Fibroblast of lung (primary cell): ENCODE results near the gene TM2D1. TPM values are rescaled to one million over a fixed set of nuclear protein-coding genes. Genes with fewer than 3 reads are reported as not detected.

Experiments
- DNase-seq, 2 donors: peaks; one replicate each; pipeline versions ENCODE4 v3.0.0 to v3.0.0-alpha.2; 2010; ENCODE audit warnings: low read depth in 2 of 2
- H2AFZ ChIP-seq: 2 replicates; pipeline ENCODE4 v1.5.1; 2012; ENCODE audit warnings: low read length, control low read depth, inconsistent platforms
- H3K27ac ChIP-seq: 2 replicates; pipeline ENCODE4 v1.5.1; 2011; ENCODE audit warnings: low read length, control low read depth; ENCODE audit not compliant: insufficient read depth
- H3K27me3 ChIP-seq: 2 replicates; pipeline ENCODE4 v1.5.1; 2011; ENCODE audit warnings: mild to moderate bottlenecking, low read length; ENCODE audit not compliant: control insufficient read depth, insufficient read depth
- H3K36me3 ChIP-seq: 2 replicates; pipeline ENCODE4 v1.5.1; 2011; ENCODE audit warnings: low read length; ENCODE audit not compliant: control insufficient read depth, insufficient read depth
- H3K4me1 ChIP-seq: 2 replicates; pipeline ENCODE4 v1.5.1; 2011; ENCODE audit warnings: low read length; ENCODE audit not compliant: control insufficient read depth, insufficient read depth; ENCODE audit errors: extremely low read depth
- H3K4me2 ChIP-seq: 2 replicates; pipeline ENCODE4 v1.5.1; 2011; ENCODE audit warnings: low read length, control low read depth; ENCODE audit not compliant: insufficient read depth; ENCODE audit errors: extremely low read depth
- H3K4me3 ChIP-seq, 4 experiments: fragments of 200-600 bp in 1 of 4; sonication (generic) in 1 of 4; replicated peaks in 1 of 4; 2 replicates each; pipeline ENCODE4 v1.5.1; 2011 to 2016; ENCODE audit warnings: low read length in 4 of 4, low read depth in 3 of 4, mild to moderate bottlenecking in 3 of 4, control low read depth in 2 of 4, inconsistent platforms in 1 of 4, mixed read lengths in 1 of 4; ENCODE audit not compliant: insufficient read depth in 1 of 4; ENCODE audit errors: control extremely low read depth in 1 of 4
- H3K79me2 ChIP-seq: 2 replicates; pipeline ENCODE4 v1.5.1; 2012; ENCODE audit warnings: mild to moderate bottlenecking, low read length, inconsistent platforms; ENCODE audit not compliant: control insufficient read depth, insufficient read depth
- H3K9ac ChIP-seq: 2 replicates; pipeline ENCODE4 v1.5.1; 2011; ENCODE audit warnings: mild to moderate bottlenecking, low read length, control low read depth; ENCODE audit not compliant: insufficient read depth
- H3K9me3 ChIP-seq: 2 replicates; pipeline ENCODE4 v1.5.1; 2012; ENCODE audit warnings: low read depth, low read length; ENCODE audit not compliant: control insufficient read depth, insufficient read depth
- H4K20me1 ChIP-seq: 2 replicates; pipeline ENCODE4 v1.5.1; 2011; ENCODE audit warnings: low read length; ENCODE audit not compliant: control insufficient read depth, insufficient read depth; ENCODE audit errors: extremely low read depth
- EZH2 ChIP-seq: IDR thresholded peaks from 2 replicates; pipeline ENCODE4 v1.5.1; 2012; ENCODE audit warnings: low read length, control low read depth, mild to moderate bottlenecking; ENCODE audit errors: missing control alignments
- polyA plus RNA-seq, 2 donors: library from polyadenylated mRNA; depleted of rRNA in 1 of 2; stranded (reverse) in 1 of 2; unstranded in 1 of 2; fragments of >200 nt; gene quantifications; 2 replicates each; pipeline ENCODE4 v1.2.1, GENCODE V29; 2011 to 2012; ENCODE audit warnings: missing spikeins in 1 of 2
- total RNA-seq: library from RNA; depleted of rRNA; stranded (reverse); fragments of >200 nt; gene quantifications from 2 replicates; pipeline ENCODE4 v1.2.1, GENCODE V29; 2014
- TF ChIP-seq, protein P1 (sequence below), 2 donors: IDR thresholded peaks in 1 of 2; conservative IDR thresholded peaks in 1 of 2; 1 replicate in 1 of 2; 2 replicates in 1 of 2; pipeline ENCODE4 v1.5.1; 2011 to 2012; ENCODE audit warnings: low read length in 2 of 2, control low read depth in 1 of 2, inconsistent platforms in 1 of 2, low read depth in 1 of 2, mild to moderate bottlenecking in 1 of 2

Gene TM2D1
- total and polyA plus RNA-seq, 2 donors (not counting 1 experiment from before 2014, with no cell fraction given), result 58.6 to 82.0 TPM

DNA sequence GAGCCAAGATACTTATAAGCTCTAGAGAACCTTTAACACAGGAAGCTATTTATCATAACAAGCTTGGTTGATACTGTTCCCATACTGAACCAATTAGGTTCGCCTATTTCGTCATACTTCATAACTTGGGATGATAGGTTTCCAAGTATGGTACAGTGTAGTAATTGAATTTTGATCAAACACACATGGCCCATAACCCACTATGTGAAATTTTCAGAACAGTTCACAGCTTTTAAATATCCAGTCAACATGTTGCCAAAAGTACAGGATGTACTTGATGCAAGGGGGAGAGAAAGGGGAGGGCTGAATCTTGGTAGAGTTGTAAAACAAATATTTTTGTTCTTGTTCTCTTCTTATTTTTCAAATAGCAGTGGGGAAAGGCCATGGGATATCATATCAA is 86.6 kb downstream of the TM2D1 start:
- Histone ChIP-seq H3K4me2 (no peak overlapping the region), H3K9ac (no peak overlapping the region), H3K79me2 (no peaks in the 10 kb centered on the region), H3K9me3 (no peaks in the 10 kb centered on the region), H4K20me1 (no peaks in the 10 kb centered on the region), H3K27me3 (no peaks in the 10 kb centered on the region), H3K36me3 (no peaks in the 10 kb centered on the region), H3K27ac (no peak overlapping the region), H3K4me1 (no peaks in the 10 kb centered on the region), H3K4me3 (no peak overlapping the region), H2AFZ (no peak overlapping the region)
- peak in 1 of 2 donors; percentile 96 for DNase-seq
- TF ChIP-seq EZH2, result no peak
- TF ChIP-seq, protein P1, sequence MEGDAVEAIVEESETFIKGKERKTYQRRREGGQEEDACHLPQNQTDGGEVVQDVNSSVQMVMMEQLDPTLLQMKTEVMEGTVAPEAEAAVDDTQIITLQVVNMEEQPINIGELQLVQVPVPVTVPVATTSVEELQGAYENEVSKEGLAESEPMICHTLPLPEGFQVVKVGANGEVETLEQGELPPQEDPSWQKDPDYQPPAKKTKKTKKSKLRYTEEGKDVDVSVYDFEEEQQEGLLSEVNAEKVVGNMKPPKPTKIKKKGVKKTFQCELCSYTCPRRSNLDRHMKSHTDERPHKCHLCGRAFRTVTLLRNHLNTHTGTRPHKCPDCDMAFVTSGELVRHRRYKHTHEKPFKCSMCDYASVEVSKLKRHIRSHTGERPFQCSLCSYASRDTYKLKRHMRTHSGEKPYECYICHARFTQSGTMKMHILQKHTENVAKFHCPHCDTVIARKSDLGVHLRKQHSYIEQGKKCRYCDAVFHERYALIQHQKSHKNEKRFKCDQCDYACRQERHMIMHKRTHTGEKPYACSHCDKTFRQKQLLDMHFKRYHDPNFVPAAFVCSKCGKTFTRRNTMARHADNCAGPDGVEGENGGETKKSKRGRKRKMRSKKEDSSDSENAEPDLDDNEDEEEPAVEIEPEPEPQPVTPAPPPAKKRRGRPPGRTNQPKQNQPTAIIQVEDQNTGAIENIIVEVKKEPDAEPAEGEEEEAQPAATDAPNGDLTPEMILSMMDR (conservative IDR thresholded peaks at IDR 0.05 in 1 of 2, IDR thresholded peaks at IDR 0.05 in 1 of 2; ENCODE audit: low read depth in 1 of 2, low read length in 2 of 2), result no peak

DNA sequence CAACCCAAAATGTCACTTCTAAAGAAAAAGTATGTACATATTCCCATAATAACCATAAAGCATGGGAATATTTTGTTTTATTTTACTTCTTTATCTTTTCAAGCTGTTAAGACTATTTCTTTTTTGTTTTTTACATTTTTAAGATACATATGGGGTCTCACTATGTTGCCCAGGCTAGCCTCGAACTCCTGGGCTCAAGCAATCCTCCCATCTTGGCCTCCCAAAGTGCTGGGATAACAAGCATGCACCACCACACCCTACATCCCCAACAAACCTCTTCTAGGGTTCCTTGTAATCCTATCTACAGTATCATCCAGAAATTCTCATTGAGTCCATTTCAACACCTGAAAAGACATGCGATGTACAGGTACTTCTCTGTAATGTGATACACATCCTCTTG is 87.5 kb downstream of the TM2D1 start:
- Histone ChIP-seq H2AFZ (no peak overlapping the region), H3K4me1 (no peaks in the 10 kb centered on the region), H3K27ac (no peak overlapping the region), H3K9ac (no peak overlapping the region), H3K79me2 (no peaks in the 10 kb centered on the region), H4K20me1 (no peaks in the 10 kb centered on the region), H3K9me3 (no peaks in the 10 kb centered on the region), H3K4me3 (no peak overlapping the region), H3K27me3 (no peaks in the 10 kb centered on the region), H3K36me3 (no peaks in the 10 kb centered on the region), H3K4me2 (no peak overlapping the region)
- no peak for TF ChIP-seq EZH2
- TF ChIP-seq, protein P1 (conservative IDR thresholded peaks at IDR 0.05 in 1 of 2, IDR thresholded peaks at IDR 0.05 in 1 of 2; ENCODE audit: low read depth in 1 of 2, low read length in 2 of 2), result no peak
- no peak for DNase-seq

DNA sequence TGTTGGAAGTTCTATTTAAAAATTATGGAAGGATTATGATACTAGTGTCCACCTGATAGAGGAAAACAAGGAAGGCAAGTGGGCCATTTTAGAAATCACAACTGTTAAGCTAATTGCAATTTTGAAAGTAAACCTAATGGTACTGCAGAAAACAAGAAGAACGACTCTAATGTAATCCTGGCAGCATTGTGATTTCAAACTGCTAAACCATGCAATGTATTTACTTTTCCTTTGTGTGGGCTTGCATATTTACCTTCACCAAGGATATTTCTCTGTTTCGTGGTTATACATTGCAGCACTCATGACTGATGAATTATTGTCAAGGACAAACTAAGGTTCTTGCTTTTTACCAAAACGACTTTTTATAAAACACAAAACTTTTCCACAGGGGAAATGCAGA is 88.1 kb downstream of the TM2D1 start:
- TF ChIP-seq EZH2, result no peak
- TF ChIP-seq, protein P1 (conservative IDR thresholded peaks at IDR 0.05 in 1 of 2, IDR thresholded peaks at IDR 0.05 in 1 of 2; ENCODE audit: low read depth in 1 of 2, low read length in 2 of 2), result no peak
- Histone ChIP-seq H3K36me3 (no peaks in the 10 kb centered on the region), H3K79me2 (no peaks in the 10 kb centered on the region), H3K9ac (no peak overlapping the region), H3K27me3 (no peaks in the 10 kb centered on the region), H3K9me3 (no peaks in the 10 kb centered on the region), H3K4me2 (no peak overlapping the region), H3K4me1 (no peaks in the 10 kb centered on the region), H3K4me3 (no peak overlapping the region), H3K27ac (no peak overlapping the region), H2AFZ (no peak overlapping the region), H4K20me1 (no peaks in the 10 kb centered on the region)
- no peak for DNase-seq
